ENCODE measurements around the gene MYG1.

- no peak for TF ChIP-seq CTCF (IDR thresholded peaks at IDR 0.05 in 2 of 3, conservative IDR thresholded peaks at IDR 0.05 in 1 of 3; ENCODE audit: borderline replicate concordance in 1 of 3, insufficient read depth in 1 of 3, low read depth in 2 of 3, low read length in 2 of 3)
- no peak for TF ChIP-seq EZH2 (IDR thresholded peaks at IDR 0.05)
- TF ChIP-seq POLR2AphosphoS5 (IDR thresholded peaks at IDR 0.05; ENCODE audit: low read depth, low read length), result no peak
- TF ChIP-seq POLR2A (IDR thresholded peaks at IDR 0.05; ENCODE audit: borderline replicate concordance, extremely low read depth, insufficient read depth, insufficient read length), result no peak
- TF ChIP-seq RAD21 (IDR thresholded peaks at IDR 0.05; ENCODE audit: low read depth), result no peak
- TF ChIP-seq JUND (IDR thresholded peaks at IDR 0.05), result no peak
- no peak for TF ChIP-seq REST (IDR thresholded peaks at IDR 0.05; ENCODE audit: low read depth)
- TF ChIP-seq ZBTB33 (IDR thresholded peaks at IDR 0.05; ENCODE audit: extremely low read depth, insufficient replicate concordance, low read length), result no peak
- no peak for TF ChIP-seq MAX (IDR thresholded peaks at IDR 0.05)
- no peak for TF ChIP-seq EGR1 (IDR thresholded peaks at IDR 0.05; ENCODE audit: low read depth)
- no peak for TF ChIP-seq ZFX (IDR thresholded peaks at IDR 0.05)
- no peak for TF ChIP-seq CEBPB (IDR thresholded peaks at IDR 0.05; ENCODE audit: low read depth)
- no peak for TF ChIP-seq EZH2phosphoT487 (IDR thresholded peaks at IDR 0.05; ENCODE audit: borderline replicate concordance)
Observed at GRCh38 chr12:53274445-53274844, 25.1 kb upstream of the MYG1 start.
